Astrocyte (in vitro differentiated cells and primary cell): ENCODE measurements around the gene MCF2L. TPM values are rescaled to one million over a fixed set of nuclear protein-coding genes. Genes with fewer than 3 reads are reported as not detected.

Source experiments
- DNase-seq: peaks from one replicate; pipeline ENCODE4 v3.0.0-alpha.2; 2010; ENCODE audit warnings: low read depth
- FAIRE-seq: peaks from 2 replicates; lab custom pipeline; 2011; peaks lifted over from hg19 to GRCh38; lab: Jason Lieb, UNC
- H2AFZ ChIP-seq: 2 replicates; pipeline ENCODE4 v1.6.0; 2012; ENCODE audit warnings: low read depth, low read length, inconsistent platforms
- H3K27ac ChIP-seq: 2 replicates; pipeline ENCODE4 v1.5.1; 2011; ENCODE audit warnings: low read depth, low read length, inconsistent platforms
- H3K27me3 ChIP-seq: 2 replicates; pipeline ENCODE4 v1.6.0; 2011; ENCODE audit warnings: low read length, inconsistent platforms; ENCODE audit not compliant: insufficient read depth
- H3K36me3 ChIP-seq: 2 replicates; pipeline ENCODE4 v1.5.1; 2011; ENCODE audit warnings: low read length, inconsistent platforms; ENCODE audit not compliant: insufficient read depth
- H3K4me1 ChIP-seq: 2 replicates; pipeline ENCODE4 v1.5.1; 2011; ENCODE audit warnings: low read length, inconsistent platforms; ENCODE audit not compliant: insufficient read depth
- H3K4me2 ChIP-seq: 2 replicates; pipeline ENCODE4 v1.6.0; 2012; ENCODE audit warnings: low read length, inconsistent platforms
- H3K4me3 ChIP-seq: 2 replicates; pipeline ENCODE4 v1.5.1; 2011; ENCODE audit warnings: low read depth, mild to moderate bottlenecking, low read length, inconsistent platforms; ENCODE audit not compliant: insufficient read depth
- H3K79me2 ChIP-seq: 2 replicates; pipeline ENCODE4 v1.6.0; 2012; ENCODE audit warnings: mild to moderate bottlenecking, low read length, inconsistent platforms; ENCODE audit not compliant: insufficient read depth
- H3K9ac ChIP-seq: 2 replicates; pipeline ENCODE4 v1.6.0; 2012; ENCODE audit warnings: mild to moderate bottlenecking, low read length, inconsistent platforms
- H3K9me3 ChIP-seq: 2 replicates; pipeline ENCODE4 v1.5.1; 2012; ENCODE audit warnings: low read depth, mild to moderate bottlenecking, low read length, inconsistent platforms; ENCODE audit not compliant: insufficient read depth
- H4K20me1 ChIP-seq: 2 replicates; pipeline ENCODE4 v1.6.0; 2012; ENCODE audit warnings: low read length, inconsistent platforms; ENCODE audit not compliant: insufficient read depth
- H3K27ac Mint-ChIP-seq: one replicate; pipeline ENCODE4 v1.8.0; 2021; ENCODE audit warnings: mild to moderate bottlenecking, mixed read lengths; ENCODE audit not compliant: unreplicated experiment
- H3K27me3 Mint-ChIP-seq: one replicate; pipeline ENCODE4 v1.8.0; 2021; ENCODE audit warnings: low read depth, mixed read lengths; ENCODE audit not compliant: unreplicated experiment
- H3K36me3 Mint-ChIP-seq: one replicate; pipeline ENCODE4 v1.8.0; 2021; ENCODE audit warnings: low read depth, mixed read lengths; ENCODE audit not compliant: unreplicated experiment
- H3K4me1 Mint-ChIP-seq: one replicate; pipeline ENCODE4 v1.8.0; 2021; ENCODE audit warnings: low read depth, mixed read lengths; ENCODE audit not compliant: unreplicated experiment
- H3K4me3 Mint-ChIP-seq: one replicate; pipeline ENCODE4 v1.8.0; 2021; ENCODE audit warnings: mild to moderate bottlenecking, moderate library complexity, mixed read lengths; ENCODE audit not compliant: unreplicated experiment
- H3K9me3 Mint-ChIP-seq: one replicate; pipeline ENCODE4 v1.8.0; 2021; ENCODE audit warnings: mild to moderate bottlenecking, mixed read lengths; ENCODE audit not compliant: unreplicated experiment
- CTCF ChIP-seq: IDR thresholded peaks from 2 replicates; pipeline ENCODE4 v1.5.1; 2011; ENCODE audit warnings: low read depth, mild to moderate bottlenecking, inconsistent platforms, low read length, moderate library complexity; ENCODE audit not compliant: insufficient read depth
- EZH2 ChIP-seq: IDR thresholded peaks from 2 replicates; pipeline ENCODE4 v1.6.1; 2012; ENCODE audit warnings: mild to moderate bottlenecking, low read length, inconsistent platforms; ENCODE audit not compliant: insufficient read depth
- total RNA-seq: library from RNA; stranded (reverse); gene quantifications from 2 replicates; pipeline ENCODE4 v1.2.1, GENCODE V29; 2021

Gene MCF2L
- total RNA-seq, 1 donor from 2014 or later = 3.4 TPM

GRCh38 chr13:113084094-113084942 is 115.3 kb downstream of the MCF2L start:
- Mint-ChIP-seq H3K4me1 (no peaks in the 10 kb centered on the region), H3K4me3 (no peak overlapping the region), H3K27me3 (peaks cover 24% of the 10 kb centered on the region), H3K9me3 (no peaks in the 10 kb centered on the region), H3K36me3 (no peaks in the 10 kb centered on the region), H3K27ac (no peak overlapping the region)
- Histone ChIP-seq H3K9me3 (no peaks in the 10 kb centered on the region), H3K4me1 (no peaks in the 10 kb centered on the region), H3K79me2 (no peaks in the 10 kb centered on the region), H3K27me3 (no peaks in the 10 kb centered on the region), H3K4me2 (no peak overlapping the region), H4K20me1 (no peaks in the 10 kb centered on the region), H3K27ac (no peak overlapping the region), H3K36me3 (no peaks in the 10 kb centered on the region), H3K4me3 (no peak overlapping the region), H2AFZ (no peak overlapping the region), H3K9ac (no peak overlapping the region)
- DNase-seq = no peak
- TF ChIP-seq CTCF (no peak), EZH2 (no peak)
- FAIRE-seq = no peak

- Mint-ChIP-seq H3K27ac (no peak overlapping the region), H3K9me3 (no peaks in the 10 kb centered on the region), H3K36me3 (no peaks in the 10 kb centered on the region), H3K4me3 (no peak overlapping the region), H3K4me1 (no peaks in the 10 kb centered on the region), H3K27me3 (peaks cover 24% of the 10 kb centered on the region)
- H3K4me1 ChIP-seq = no peaks in the 10 kb centered on the region
- H3K9ac ChIP-seq = no peak overlapping the region
- no peaks in the 10 kb centered on the region for H3K36me3 ChIP-seq
- TF ChIP-seq CTCF = no peak
- TF ChIP-seq EZH2 = no peak
- H3K79me2 ChIP-seq = no peaks in the 10 kb centered on the region
- no peaks in the 10 kb centered on the region for H4K20me1 ChIP-seq
- H3K27ac ChIP-seq = no peak overlapping the region
- no peaks in the 10 kb centered on the region for H3K27me3 ChIP-seq
- DNase-seq (no peak), FAIRE-seq (no peak)
- no peak overlapping the region for H3K4me2 ChIP-seq
- no peak overlapping the region for H2AFZ ChIP-seq
- H3K9me3 ChIP-seq = no peaks in the 10 kb centered on the region
- no peak overlapping the region for H3K4me3 ChIP-seq
Measured at GRCh38 chr13:113084943-113085540, 116.0 kb downstream of the MCF2L start.
